ENCODE results near the gene CFH.

DNA sequence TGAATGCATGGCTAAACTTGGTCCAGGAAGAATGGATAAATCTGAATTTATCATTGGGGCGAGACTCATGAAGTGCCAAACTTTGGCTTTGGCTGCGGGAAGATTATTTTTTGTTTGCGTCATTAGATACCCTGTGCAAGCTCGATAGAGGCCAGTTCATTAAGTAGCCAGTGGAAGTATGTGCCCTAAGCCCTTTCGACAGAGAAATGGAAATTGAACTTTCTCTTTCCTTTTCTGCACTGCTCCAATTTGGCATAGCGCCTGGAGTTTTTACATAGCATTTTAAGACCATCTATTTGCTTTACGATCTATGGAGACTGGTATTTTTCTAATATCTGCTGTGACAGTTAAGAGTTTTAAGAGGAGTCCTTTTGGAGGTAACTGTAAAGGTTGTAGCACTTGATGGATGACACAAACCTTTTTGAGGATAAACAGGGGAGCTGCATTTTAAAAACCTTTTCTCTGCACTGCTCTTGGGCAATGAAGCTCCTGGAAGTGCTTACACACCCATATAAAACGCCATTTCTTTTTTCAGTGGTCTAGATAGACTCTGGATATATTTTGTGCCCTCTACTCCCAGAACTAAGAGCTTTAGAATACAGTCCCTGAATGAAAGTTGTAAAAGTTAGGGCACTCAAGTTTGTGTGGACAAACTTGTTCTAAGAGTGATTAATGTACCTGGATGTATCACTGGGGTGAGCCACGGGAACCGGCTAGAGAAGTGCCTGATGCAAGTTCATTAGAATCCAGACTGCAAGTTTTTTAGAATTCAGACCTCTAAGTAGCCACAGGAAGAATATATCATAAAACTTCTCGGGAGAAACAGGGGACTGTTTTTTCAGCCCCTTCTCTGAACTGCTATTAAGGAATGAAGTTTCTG, 81.5 kb downstream of the CFH start:
- TF ChIP-seq, protein P1, sequence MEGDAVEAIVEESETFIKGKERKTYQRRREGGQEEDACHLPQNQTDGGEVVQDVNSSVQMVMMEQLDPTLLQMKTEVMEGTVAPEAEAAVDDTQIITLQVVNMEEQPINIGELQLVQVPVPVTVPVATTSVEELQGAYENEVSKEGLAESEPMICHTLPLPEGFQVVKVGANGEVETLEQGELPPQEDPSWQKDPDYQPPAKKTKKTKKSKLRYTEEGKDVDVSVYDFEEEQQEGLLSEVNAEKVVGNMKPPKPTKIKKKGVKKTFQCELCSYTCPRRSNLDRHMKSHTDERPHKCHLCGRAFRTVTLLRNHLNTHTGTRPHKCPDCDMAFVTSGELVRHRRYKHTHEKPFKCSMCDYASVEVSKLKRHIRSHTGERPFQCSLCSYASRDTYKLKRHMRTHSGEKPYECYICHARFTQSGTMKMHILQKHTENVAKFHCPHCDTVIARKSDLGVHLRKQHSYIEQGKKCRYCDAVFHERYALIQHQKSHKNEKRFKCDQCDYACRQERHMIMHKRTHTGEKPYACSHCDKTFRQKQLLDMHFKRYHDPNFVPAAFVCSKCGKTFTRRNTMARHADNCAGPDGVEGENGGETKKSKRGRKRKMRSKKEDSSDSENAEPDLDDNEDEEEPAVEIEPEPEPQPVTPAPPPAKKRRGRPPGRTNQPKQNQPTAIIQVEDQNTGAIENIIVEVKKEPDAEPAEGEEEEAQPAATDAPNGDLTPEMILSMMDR (IDR thresholded peaks at IDR 0.05; ENCODE audit: poor library complexity, severe bottlenecking) = no peak
- TF ChIP-seq MXI1 (conservative IDR thresholded peaks at IDR 0.05; ENCODE audit: poor library complexity, severe bottlenecking) (no peak), EZH2 (IDR thresholded peaks at IDR 0.05; ENCODE audit: borderline replicate concordance, insufficient read depth, low read length, poor library complexity, severe bottlenecking) (no peak)

All from neural cell (in vitro differentiated cells).